ENCODE data around the gene SYNC. TPM values are rescaled to one million over a fixed set of nuclear protein-coding genes. Genes with fewer than 3 reads are reported as not detected.
"Not testable (repeated sequence)": the region's sequence is repeated elsewhere in the genome, so short reads cannot be mapped to it uniquely, and the experiment has no call there.

Gene SYNC
- total and polyA plus RNA-seq, 2 of the 8 experiments (the other 6 are each of a cell fraction or from before 2014, with no cell fraction given), result 0.06 to 0.17 TPM

DNA sequence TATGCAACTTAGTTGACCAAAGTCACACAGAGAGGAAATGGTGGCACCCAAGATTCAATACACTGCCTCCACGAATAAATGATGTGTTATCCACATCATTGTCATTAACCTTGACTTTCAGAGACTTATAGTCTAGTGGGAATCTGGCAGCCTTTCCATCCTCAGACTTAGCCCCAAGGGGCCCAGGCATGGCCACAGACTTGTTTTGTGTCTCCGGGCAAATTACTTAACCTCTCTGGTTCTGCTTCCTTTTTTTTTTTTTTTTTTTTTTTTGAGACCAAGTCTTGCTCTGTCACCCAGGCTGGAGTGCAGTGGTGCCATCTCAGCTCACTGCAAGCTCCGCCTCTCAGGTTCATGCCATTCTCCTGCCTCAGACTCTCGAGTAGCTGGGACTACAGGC lies 8.7 kb upstream of the SYNC start:
- not testable (repeated sequence) for H2AFZ ChIP-seq (ENCODE audit: low read length); H3K4me1 ChIP-seq (replicated peaks in 1 of 4; ENCODE audit: control insufficient read depth in 3 of 4, insufficient read depth in 4 of 4, low read length in 3 of 4); H3K14ac ChIP-seq (ENCODE audit: insufficient read length); H4K5ac ChIP-seq (ENCODE audit: insufficient read length, low read depth, low read length); H2BK12ac ChIP-seq (ENCODE audit: low read depth, low read length); H2BK15ac ChIP-seq (ENCODE audit: low read length); H3K4ac ChIP-seq (replicated peaks; ENCODE audit: insufficient read length, low read depth, low read length); H3K4me2 ChIP-seq (ENCODE audit: insufficient read depth in 1 of 2, low read depth in 2 of 2, low read length in 2 of 2); H3K36me3 ChIP-seq (ENCODE audit: control insufficient read depth in 2 of 4, insufficient read depth in 4 of 4, low read length in 3 of 4); H3K79me1 ChIP-seq (ENCODE audit: low read depth, low read length); H4K20me1 ChIP-seq (replicated peaks in 1 of 2; ENCODE audit: control insufficient read depth in 1 of 2, insufficient read depth in 2 of 2, low read length in 2 of 2); H3K27ac ChIP-seq (ENCODE audit: low read depth, low read length); H4K91ac ChIP-seq (replicated peaks; ENCODE audit: insufficient read length, low read length); H2AK5ac ChIP-seq (ENCODE audit: low read depth, low read length); H3K9me3 ChIP-seq (ENCODE audit: insufficient read depth in 2 of 2, low read depth in 1 of 2, low read length in 1 of 2); H2BK20ac ChIP-seq (ENCODE audit: low read length); H3K18ac ChIP-seq (ENCODE audit: extremely low read depth, low read length); H3K27me3 ChIP-seq (replicated peaks in 1 of 4; ENCODE audit: control insufficient read depth in 3 of 4, extremely low read depth in 1 of 4, insufficient read depth in 3 of 4, low read length in 3 of 4); FAIRE-seq; H3K23ac ChIP-seq (ENCODE audit: insufficient read length); DNase-seq (ENCODE audit: low read depth in 1 of 2, low spot score in 2 of 2); H2BK120ac ChIP-seq (replicated peaks; ENCODE audit: low read depth, low read length); H3K56ac ChIP-seq (replicated peaks; ENCODE audit: insufficient read length, low read depth, low read length); H3K9ac ChIP-seq (replicated peaks in 1 of 4; ENCODE audit: extremely low read depth in 1 of 4, low read depth in 3 of 4, low read length in 3 of 4); H3K4me3 ChIP-seq (ENCODE audit: extremely low read depth in 1 of 4, insufficient read depth in 2 of 4, low read depth in 3 of 4, low read length in 4 of 4); H2BK5ac ChIP-seq (ENCODE audit: low read depth, low read length); H3K23me2 ChIP-seq (ENCODE audit: low read depth, low read length); H4K8ac ChIP-seq (ENCODE audit: extremely low read depth, insufficient read depth, low read length); H3K79me2 ChIP-seq (ENCODE audit: control insufficient read depth in 1 of 2, insufficient read depth in 2 of 2, low read length in 2 of 2)
- 91% methylated on average over 4 of the region's 4 CpGs; no CpG with 5 or more reads in 1 of the 2 experiments for WGBS, 2 experiments (ENCODE audit: extremely low coverage in 1 of 2, insufficient coverage in 1 of 2, insufficient read length in 1 of 2, insufficient replicate concordance in 2 of 2, low coverage in 1 of 2, low lambda C conversion rate in 2 of 2, missing lambda C conversion rate in 1 of 2)
- POLR2A ChIA-PET (ENCODE audit: partially characterized antibody), result interaction anchor here (0.6 to 9.6 kb wide), 6 partner anchors 12 to 106 kb away, joined by 3 to 152 read pairs (median 8); partner anchors contain the start of genes S100PBP and YARS1
- CTCF ChIA-PET (ENCODE audit: partially characterized antibody), result interaction anchor here (1.3 to 10.5 kb wide), 24 partner anchors 8 to 312 kb away, joined by 3 to 329 read pairs (median 16); partner anchors contain the start of gene SYNC
